T-helper 1 cell treated with Interleukin-12 subunit alpha and Interleukin-12 subunit beta and Interleukin-4 antibody, amounts not matched to agents 30 ng/mL and 1 ng/mL, for 36 hours (primary cell): ENCODE results near the gene ARHGAP8. TPM values are rescaled to one million over a fixed set of nuclear protein-coding genes. Genes with fewer than 3 reads are reported as not detected.

Experiments used
- intact Hi-C: fragments of 100-400 bp; cut with micrococcal nuclease; formaldehyde crosslinking; loops from one replicate; pipeline ENCODE4 v1.15.1; 2024
- total RNA-seq: library from RNA; stranded (reverse); gene quantifications from 2 replicates; pipeline ENCODE4 v1.2.3, GENCODE V29; 2022

ARHGAP8 gene
- 0.10 and 0.44 TPM in 2 replicates for total RNA-seq

GRCh38 chr22:44752285-44753188, at the start of gene ARHGAP8:
Gene ARHGAP8, plus strand, starts transcription at chr22:44752575. Its CDS starts 33,953 bp downstream, at chr22:44786528.
- intact Hi-C loops = no loop called here

GRCh38 chr22:44703255-44703870, 49.0 kb upstream of the ARHGAP8 start:
- intact Hi-C loops = loop anchor here (5.0 to 10.0 kb wide), 2 partner anchors 461 to 511 kb away; partner anchors contain the start of gene NUP50

GRCh38 chr22:44704159-44705021, 48.0 kb upstream of the ARHGAP8 start:
- intact Hi-C loops = loop anchor here (5.0 to 10.0 kb wide), 2 partner anchors 460 to 512 kb away; partner anchors contain the start of gene NUP50

- intact Hi-C loops = loop anchor here (10.0 kb wide), 1 partner anchor 460 kb away; the partner anchor contains the start of gene NUP50
These were observed 47.4 kb upstream of the ARHGAP8 start for GRCh38 chr22:44705022-44705297.

GRCh38 chr22:44706488-44706887, 45.9 kb upstream of the ARHGAP8 start:
- intact Hi-C loops = loop anchor here (10.0 kb wide), 1 partner anchor 458 kb away; the partner anchor contains the start of gene NUP50

GRCh38 chr22:44707178-44707577, 45.2 kb upstream of the ARHGAP8 start:
- intact Hi-C loops = loop anchor here (10.0 kb wide), 1 partner anchor 458 kb away; the partner anchor contains the start of gene NUP50

GRCh38 chr22:44707752-44708151, 44.6 kb upstream of the ARHGAP8 start:
- intact Hi-C loops = loop anchor here (10.0 kb wide), 1 partner anchor 457 kb away; the partner anchor contains the start of gene NUP50

- intact Hi-C loops = loop anchor here (10.0 kb wide), 1 partner anchor 455 kb away; the partner anchor contains the start of gene NUP50
These were observed 42.4 kb upstream of the ARHGAP8 start for GRCh38 chr22:44709881-44710392.

- intact Hi-C loops = no loop called here
These were observed 41.7 kb upstream of the ARHGAP8 start for GRCh38 chr22:44710474-44711240.

GRCh38 chr22:44711241-44711560, 41.2 kb upstream of the ARHGAP8 start:
- intact Hi-C loops = no loop called here

GRCh38 chr22:44711690-44712555, 40.5 kb upstream of the ARHGAP8 start:
- intact Hi-C loops = no loop called here

GRCh38 chr22:44712962-44713361, 39.4 kb upstream of the ARHGAP8 start:
- intact Hi-C loops = no loop called here

- intact Hi-C loops = no loop called here
These were observed 37.5 kb upstream of the ARHGAP8 start for GRCh38 chr22:44714703-44715350.

GRCh38 chr22:44718418-44718817, 34.0 kb upstream of the ARHGAP8 start:
- intact Hi-C loops = no loop called here

GRCh38 chr22:44719586-44720368, 32.6 kb upstream of the ARHGAP8 start:
- intact Hi-C loops = no loop called here

GRCh38 chr22:44721213-44721612, 31.2 kb upstream of the ARHGAP8 start:
- intact Hi-C loops = no loop called here

- intact Hi-C loops = no loop called here
These were observed 29.8 kb upstream of the ARHGAP8 start for GRCh38 chr22:44722611-44723010.

GRCh38 chr22:44723801-44724200, 28.6 kb upstream of the ARHGAP8 start:
- intact Hi-C loops = no loop called here
